Femur (tissue), 1 donor: ENCODE data around the gene TIMM9.
"Not testable (repeated sequence)": the region's sequence is repeated elsewhere in the genome, so short reads cannot be mapped to it uniquely, and the experiment has no call there.

Experiments
- DNase-seq: peaks from one replicate; pipeline ENCODE4 v3.0.0-alpha.2; 2017

The TIMM9 gene, protein sequence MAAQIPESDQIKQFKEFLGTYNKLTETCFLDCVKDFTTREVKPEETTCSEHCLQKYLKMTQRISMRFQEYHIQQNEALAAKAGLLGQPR

DNA sequence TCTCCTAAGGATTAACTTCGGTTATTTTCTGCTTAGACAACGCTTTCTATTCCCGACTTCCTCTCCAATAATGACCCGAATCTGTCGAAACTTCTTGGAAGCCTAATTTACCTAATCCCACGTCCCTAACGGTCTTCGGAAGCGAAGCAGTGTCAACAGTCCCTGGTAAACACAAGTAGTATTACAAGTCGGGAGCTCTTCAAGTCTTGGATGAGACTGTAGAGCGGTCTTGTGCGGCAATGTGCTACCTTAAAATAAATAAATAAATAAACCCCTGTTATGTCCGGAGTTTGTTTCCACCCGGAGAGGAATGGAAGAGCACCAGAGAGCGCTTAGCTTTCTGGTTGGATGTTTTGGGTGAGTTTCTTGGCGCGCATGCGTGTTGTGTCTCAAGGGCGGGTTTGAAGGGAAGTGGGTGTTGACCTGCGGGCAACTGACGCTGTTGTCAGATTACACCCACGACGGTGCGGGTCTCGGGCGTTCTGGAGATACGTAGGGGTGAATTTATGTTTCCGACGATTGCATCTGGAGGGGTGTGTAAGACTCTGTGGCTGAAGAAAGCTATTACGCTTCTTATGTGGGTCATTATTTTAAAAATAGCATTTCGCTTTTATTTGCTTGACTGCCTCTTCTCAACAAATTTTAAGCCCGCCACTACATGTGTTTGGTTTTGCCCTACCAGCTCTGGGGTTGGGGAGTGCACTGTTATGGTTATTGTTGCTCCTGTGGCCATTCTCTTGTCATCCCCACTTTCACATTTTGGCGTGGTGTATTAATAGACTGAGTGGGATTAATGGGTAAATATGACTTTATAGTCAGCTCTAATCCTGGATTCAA, at the start of gene TIMM9, which contains the start of gene KIAA0586:
TSS of gene TIMM9 (minus strand) at position 251 of the 837 bp plus-strand sequence. CDS start 15,586 bp downstream, outside the sequence.
TSS of gene KIAA0586 (plus strand) at position 439 of the 837 bp plus-strand sequence. CDS start 546 bp downstream, outside the sequence.
- peak; percentile 98 for DNase-seq

DNA sequence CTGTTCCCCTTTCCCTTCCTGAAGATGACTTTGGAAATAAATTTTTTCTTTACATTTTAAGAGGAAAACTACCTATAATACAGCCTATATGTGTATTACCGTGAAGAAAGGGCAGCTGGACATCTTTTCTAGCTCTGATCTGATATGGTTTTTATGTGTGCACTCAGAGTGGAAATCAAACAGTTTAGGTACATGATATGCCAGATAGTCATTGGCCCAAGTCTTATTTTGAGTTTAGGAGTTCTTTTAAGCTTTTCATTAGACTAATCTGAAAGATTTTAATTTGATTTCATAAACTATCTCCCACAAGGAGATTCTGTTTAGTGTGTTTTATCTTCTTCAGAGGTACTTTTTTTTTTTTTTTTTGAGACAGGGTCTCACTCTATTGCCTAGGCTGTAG, 49.0 kb upstream of the TIMM9 start:
- DNase-seq, result no peak

GRCh38 chr14:58469309-58469708, 42.0 kb upstream of the TIMM9 start:
- DNase-seq, result no peak

DNA sequence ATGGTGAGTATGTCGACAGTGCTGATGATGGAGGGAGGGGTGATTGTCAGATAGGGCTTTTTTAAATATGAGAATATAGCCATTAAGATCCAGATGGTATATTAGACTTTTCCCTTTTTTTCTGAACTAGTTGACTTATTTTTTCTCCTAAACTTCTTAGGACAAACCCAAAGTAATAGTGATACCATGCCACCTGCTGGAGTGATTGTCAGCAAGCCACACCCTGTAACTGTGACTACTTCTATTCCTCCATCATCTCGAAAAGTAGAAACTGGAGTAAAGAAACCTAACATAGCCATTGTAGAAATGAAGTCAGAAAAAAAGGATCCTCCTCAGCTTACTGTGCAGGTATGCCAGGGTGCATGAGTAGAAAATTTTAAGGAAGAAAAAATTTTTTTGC, 40.2 kb upstream of the TIMM9 start:
- no peak for DNase-seq

GRCh38 chr14:58466459-58466858, 39.1 kb upstream of the TIMM9 start:
- DNase-seq, result no peak

GRCh38 chr14:58465421-58465820, 38.1 kb upstream of the TIMM9 start:
- DNase-seq, result no peak

GRCh38 chr14:58464652-58465051, 37.3 kb upstream of the TIMM9 start:
- no peak for DNase-seq

DNA sequence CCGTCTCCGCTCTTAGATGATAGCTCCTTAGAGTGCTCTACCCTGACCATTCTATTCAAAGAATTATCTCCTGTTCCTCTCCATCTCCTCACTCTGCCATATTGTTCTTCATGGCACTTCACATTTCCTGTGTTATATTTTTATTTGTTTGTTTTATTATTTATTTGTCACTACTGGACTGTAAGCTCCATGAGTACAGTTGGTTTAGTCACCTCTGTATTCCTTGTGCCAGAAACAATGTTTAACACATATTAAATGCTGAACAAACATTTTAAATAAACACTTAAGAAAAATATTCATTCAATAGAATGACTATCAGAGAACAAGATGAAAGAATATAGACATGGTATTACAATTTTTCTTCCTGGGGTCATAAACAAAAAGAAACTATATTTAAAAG, 35.8 kb upstream of the TIMM9 start:
- no peak for DNase-seq

DNA sequence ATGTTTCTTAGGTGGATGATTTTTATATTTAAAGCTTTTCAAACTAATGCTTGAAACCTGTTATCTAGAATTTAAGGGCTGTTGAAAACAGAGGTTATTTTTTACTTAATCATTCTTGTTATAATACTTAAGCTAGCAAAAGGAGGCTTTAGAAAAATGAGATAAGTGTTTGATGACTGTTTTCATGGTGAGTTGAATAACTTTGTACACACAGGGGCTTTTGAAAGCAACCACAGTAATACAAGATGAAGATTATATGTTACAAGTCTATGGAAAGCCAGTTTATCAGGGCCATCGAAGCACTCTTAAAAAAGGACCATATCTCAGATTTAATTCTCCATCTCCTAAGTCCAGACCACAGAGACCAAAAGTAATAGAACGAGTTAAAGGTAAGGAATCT, 33.4 kb upstream of the TIMM9 start:
- no peak for DNase-seq

DNA sequence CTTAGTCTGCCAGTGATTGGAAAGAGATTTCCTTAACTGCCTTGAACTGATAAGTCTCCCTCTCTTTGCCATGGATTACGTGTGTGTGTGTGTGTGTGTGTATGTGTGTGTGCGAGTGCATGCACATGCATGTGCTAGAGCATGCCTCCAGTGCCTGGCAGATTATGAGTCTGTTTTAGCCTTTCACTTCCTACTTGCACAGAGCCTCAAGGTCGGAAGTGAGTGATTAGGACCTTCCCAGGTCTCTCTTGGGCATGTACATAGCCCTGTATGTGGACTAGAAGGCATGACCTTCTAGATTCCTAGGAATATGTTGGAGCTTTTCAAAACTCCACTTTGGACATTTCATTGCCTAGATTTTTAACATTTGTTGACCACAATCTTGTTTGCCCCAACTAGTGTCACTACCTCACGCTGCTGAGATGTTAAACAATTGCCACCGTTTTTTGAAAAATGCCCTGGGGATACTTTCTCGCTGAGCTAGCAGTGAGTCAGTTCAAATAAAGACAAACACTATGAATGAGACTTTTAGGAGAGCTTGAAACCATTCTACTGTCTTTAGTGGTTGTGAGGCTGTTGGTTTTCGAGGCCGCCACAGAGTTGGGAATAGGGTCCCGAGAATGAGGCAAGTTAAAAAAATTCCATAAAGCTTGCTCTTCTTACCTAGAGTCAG, 28.4 kb upstream of the TIMM9 start:
- DNase-seq, result no peak

- no peak for DNase-seq
Observed at GRCh38 chr14:58444627-58445026, 17.3 kb upstream of the TIMM9 start.

DNA sequence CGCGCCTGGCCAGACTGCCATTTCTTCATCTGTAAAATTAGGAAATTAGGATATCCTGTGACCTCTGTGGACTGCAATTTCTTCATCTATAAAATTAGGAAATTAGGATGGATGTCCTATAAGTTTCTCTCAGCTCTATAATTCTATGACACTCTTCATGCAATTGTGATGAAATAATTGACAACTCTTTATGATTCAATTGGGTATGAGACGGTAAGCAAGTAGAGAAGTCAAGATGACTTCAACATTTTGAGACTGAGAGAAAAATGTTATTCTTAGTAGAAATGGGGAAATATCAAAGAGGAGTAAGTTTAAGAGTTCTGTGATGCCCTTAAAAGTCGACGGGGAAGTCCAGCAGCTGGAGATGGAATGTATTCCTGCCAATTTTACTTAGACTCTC, 12.1 kb upstream of the TIMM9 start:
- no peak for DNase-seq

- no peak for DNase-seq
Observed at GRCh38 chr14:58430156-58430555, 2.8 kb upstream of the TIMM9 start.

DNA sequence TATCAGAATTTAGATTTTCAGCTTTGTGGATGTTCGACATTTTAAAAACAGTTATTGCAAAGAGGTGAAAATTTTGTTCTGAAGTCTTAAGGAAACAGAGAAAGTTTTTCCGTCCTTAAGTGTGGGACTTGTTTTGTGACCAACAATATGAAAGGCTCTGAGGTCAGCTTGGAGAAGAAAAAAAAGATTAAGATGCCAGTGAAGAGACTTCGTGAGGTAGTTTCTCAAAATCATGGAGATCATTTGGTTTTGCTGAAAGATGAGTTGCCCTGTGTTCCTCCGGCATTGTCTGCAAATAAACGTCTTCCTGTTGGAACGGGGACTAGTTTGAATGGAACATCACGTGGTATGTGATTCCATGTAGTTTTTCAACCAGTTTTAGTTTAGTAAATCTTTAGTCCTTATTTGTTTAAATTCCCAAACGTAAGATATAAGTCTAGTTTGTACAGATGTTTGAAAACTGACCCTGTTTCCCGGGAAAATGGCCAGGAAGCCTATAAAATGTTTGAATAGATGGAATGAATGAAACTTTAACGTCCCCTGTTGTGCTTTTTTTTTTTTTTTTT, 870 bp upstream of the TIMM9 start:
- peak; percentile 41 for DNase-seq

- DNase-seq, result peak; percentile 78
Observed at GRCh38 chr14:58426670-58427280, 556 bp downstream of the TIMM9 start.

GRCh38 chr14:58416934-58417333, 10.4 kb downstream of the TIMM9 start:
- not testable (repeated sequence) for DNase-seq

DNA sequence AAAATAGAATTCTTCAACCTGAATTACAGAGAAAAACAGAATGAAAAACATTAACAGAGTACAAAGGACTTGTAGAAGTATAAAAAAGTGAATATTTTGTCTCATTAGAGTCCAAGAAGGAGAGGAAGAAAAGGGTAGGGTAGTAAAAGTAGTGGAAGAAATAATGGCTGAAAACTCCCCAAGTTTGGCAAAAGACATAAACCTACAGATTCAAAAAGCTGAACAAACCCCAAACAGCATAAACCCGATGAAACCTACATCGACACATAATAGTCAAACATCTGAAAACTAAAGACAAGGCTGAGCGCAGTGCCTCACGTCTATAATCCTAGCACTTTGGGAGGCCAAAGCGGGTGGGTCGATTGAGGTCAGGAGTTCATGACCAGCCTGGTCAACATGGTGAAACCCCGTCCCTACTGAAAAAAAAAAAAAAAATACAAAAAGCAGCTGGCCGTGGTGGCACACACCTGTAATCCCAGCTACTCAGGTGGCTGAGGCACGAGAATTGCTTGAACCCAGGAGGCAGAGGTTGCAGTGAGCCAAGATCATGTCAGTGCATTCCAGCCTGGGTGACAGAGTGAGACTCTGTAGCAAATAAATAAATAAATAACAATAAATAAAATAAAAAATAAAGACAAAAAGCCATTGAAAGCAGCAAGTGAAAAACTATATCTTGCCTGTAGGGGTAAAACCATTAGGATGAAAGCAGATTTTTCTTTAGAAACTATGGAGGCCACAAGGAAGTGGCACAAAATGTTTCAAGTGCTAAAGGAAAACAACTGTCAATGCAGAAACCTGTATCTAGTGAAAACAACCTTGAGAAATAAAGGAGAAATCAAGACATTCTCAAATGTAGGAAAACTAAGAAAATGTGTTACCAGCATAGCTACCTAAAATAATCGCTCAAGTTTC, 11.4 kb downstream of the TIMM9 start:
- no peak for DNase-seq

DNA sequence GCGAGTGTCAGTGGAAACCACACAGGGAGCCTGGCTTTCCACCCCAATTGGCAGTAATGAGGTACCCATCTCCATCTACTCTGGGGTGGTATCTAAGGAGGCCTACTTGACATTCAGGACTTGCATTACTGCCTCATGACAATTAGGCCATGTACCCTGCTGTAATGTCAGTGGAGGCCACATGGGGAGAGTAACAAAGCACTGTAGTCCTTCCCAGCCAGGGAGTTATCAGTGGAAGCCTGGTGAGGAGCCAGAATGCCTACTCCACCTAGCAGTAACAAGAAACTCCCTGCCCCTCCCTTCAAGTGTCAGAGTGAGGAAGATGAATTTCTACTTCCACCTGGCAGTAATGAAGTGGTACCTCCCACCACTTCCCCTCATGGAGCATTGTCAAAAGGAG, 12.5 kb downstream of the TIMM9 start:
- DNase-seq, result no peak

DNA sequence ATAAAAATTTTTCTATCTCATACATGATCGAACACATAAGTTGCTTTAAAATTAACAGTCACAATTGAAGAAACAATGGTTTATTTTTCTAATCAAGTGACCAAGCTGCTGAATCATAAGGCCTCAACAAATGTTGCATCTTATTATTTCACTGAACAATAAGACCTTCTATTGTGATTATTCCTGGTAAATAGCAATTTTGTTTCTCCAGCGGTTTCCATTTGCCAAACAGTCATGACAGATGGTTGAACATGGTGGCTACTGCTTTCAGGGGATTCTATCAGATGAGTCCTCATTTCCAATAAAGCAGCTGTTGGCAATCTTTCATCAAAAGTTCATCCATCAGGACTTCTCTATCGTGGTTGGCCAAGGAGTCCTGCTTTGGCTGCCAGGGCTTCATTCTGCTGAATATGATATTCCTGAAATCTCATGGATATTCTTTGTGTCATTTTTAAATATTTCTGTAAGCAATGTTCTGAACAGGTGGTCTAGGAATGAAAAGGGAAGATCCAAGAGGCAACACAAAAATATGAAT, 18.6 kb downstream of the TIMM9 start:
- DNase-seq, result no peak

GRCh38 chr14:58401587-58401986, 25.7 kb downstream of the TIMM9 start:
- no peak for DNase-seq

DNA sequence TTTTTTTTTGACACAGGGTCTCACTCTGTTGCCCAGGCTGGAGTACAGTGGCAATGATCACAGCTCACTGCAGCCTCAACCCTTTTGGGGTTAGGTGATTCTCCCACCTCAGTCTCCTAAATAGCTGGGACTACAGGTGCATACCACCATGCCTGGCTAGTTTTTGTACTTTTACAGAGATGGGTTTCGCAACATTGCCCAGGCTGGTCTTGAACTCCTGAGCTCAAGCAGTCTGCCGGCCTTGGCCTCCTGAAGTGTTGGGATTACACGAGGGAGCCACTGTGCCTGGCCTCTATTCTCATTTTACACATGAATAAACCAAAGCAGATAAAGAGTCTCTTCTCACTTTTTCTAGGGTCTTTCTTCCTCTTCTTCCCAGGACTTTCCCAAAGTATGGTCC, 28.4 kb downstream of the TIMM9 start:
- no peak for DNase-seq

DNA sequence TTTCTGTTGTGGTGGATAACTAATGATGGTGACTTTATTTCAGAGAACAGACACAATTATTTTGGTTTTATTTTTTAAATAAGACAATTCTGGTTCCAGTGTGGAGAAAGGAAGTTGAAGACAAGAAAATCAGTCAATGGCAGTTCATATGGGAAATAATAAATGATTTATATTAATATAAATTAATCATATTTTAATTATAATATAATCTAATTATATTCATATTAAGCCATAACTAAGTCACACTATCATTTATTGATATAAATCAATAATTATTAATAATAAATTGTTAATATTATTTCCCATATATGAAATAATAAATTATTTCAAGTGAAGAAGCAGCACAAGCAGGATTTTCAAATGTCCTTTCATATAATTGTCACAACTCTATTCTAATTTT, 28.8 kb downstream of the TIMM9 start:
- DNase-seq, result no peak
